OCI-LY7 (cell line): Measurements from ENCODE around the gene UGT1A10.

ENCODE experiments used
- CTCF ChIP-seq: fragments of 200-600 bp; sonication (generic); conservative IDR thresholded peaks from 2 replicates; pipeline ENCODE4 v1.5.1; 2014; ENCODE audit warnings: mild to moderate bottlenecking, antibody characterized with exemption, low read length, moderate library complexity, mixed read lengths
- EZH2phosphoT487 ChIP-seq: fragments of 200-600 bp; sonication (generic); IDR thresholded peaks from 2 replicates; pipeline ENCODE4 v1.6.1; 2018; ENCODE audit warnings: low read depth, borderline replicate concordance, mild to moderate bottlenecking, mixed run types, antibody characterized with exemption, low read length, moderate library complexity, mixed read lengths

- peak; percentile 60; the same call in 1 of the 2 replicates for TF ChIP-seq CTCF
- no peak for TF ChIP-seq EZH2phosphoT487
These were observed 2.6 kb downstream of the UGT1A10 start for GRCh38 chr2:233638836-233639235.
